IPS-NIHi7 (cell line): ENCODE data around the gene RBFOX2.
A peak's percentile ranks its signal among the peaks of the same experiment; 100 is the strongest.
"Not testable (repeated sequence)": the region's sequence is repeated elsewhere in the genome, so short reads cannot be mapped to it uniquely, and the experiment has no call there.

Experiments used
- DNase-seq: peaks from one replicate; pipeline ENCODE4 v3.0.0; 2012; ENCODE audit warnings: mixed read lengths; ENCODE audit errors: extremely low spot score

RBFOX2 gene

GRCh38 chr22:36044517-36044916, 15.9 kb upstream of the RBFOX2 start:
- not testable (repeated sequence) for DNase-seq

- DNase-seq: no peak
Measured at GRCh38 chr22:36042240-36042639, 13.6 kb upstream of the RBFOX2 start.

- no peak for DNase-seq
Measured at GRCh38 chr22:36039125-36039524, 10.5 kb upstream of the RBFOX2 start.

GRCh38 chr22:36037102-36037758, 8.6 kb upstream of the RBFOX2 start:
- DNase-seq: no peak

DNA sequence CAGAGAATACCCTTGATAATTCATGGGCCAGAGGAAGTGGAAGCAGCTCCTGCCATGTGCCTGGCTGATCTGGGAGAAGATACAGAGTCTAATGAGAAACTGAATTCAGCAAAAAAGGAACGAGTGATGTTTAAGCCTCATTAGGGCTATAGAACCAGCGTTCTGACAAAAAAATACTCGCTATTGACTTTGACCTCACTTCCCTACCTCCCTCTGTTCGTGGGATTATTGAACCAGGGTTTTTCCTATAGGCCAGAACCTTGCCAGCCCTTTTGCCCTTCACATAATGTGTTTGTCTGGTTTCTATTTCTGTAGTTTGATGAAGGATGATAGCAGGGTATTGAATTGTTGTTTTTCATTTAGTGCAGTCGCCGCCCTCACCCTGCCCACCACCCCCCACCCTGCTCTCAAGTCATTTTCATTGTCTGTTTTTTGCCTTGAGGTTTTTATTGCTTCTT, 7.6 kb upstream of the RBFOX2 start:
- no peak for DNase-seq

DNA sequence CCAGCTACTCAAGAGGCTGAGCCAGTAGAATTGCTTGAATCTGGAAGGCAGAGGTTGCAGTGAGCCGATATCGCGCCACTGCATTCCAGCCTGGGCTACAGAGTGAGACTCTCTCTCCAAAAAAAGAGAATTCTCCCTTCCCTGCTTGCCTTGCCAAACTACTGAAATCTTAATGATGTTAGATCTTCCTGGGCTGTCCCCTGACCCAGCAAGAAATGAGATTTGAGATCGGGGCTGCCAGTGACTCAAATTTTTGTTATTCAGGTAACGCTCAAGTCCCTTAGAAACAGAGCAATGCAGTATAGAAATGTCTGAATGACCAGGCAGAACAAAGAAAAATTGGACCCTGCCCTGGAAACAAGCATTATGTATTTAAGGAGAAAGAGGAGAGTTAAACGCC, 4.0 kb upstream of the RBFOX2 start:
- no peak for DNase-seq

DNA sequence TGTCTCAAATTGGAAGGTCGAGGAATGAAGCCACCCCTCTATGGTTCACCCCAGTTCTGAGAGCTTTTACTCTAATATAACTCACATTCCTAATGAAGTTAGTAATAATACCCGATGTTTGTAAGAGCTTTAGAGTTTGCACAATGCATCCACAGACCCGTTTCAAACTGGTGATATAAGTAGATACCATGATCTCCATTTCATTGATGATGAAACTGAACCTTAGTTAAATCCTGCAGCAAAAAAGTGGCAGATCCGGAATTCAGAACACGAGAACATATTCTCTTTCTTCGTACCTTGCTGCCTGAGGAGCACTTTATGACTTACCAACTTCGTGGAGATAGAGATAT, 757 bp upstream of the RBFOX2 start:
- no peak for DNase-seq

DNA sequence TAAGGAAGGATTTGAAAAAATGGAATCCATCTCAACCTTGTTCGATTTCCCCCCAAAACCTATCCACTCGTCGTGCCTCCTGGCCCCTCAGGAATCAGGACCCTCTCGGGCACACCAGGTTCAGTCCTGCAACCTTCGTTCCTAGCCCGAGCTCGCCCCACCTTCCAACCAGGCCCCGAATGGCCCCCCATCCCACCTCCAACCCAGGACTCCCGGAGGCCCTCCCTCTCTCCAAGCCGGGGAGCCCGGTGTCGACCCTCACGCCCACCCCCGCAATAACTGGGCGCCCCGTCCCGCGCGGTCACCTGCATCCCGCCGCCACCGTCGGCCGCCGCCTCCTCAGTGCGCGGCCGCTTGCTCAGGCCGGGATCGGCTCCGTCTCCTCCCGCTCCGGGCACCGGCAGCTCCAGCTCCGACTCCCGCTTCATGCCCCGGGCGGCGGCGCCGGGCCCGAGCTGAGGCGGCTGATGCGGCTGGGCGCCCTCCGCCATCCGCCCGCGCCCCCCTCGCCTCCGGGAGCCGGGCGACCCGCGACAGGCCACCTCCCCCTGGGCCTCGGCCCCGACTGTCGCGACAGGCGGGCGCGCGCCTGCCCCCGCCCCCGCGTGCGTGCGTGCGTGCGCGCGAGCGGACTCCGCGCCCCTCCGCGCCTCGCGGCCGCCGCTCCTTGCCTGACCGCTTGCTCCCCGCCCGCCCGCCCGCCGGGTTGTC, 534 bp downstream of the RBFOX2 start:
- peak; percentile 84 for DNase-seq

- no peak for DNase-seq
Measured at GRCh38 chr22:36027579-36027934, 1.1 kb downstream of the RBFOX2 start.

- DNase-seq: no peak
Measured at GRCh38 chr22:36026741-36027140, 1.9 kb downstream of the RBFOX2 start.

DNA sequence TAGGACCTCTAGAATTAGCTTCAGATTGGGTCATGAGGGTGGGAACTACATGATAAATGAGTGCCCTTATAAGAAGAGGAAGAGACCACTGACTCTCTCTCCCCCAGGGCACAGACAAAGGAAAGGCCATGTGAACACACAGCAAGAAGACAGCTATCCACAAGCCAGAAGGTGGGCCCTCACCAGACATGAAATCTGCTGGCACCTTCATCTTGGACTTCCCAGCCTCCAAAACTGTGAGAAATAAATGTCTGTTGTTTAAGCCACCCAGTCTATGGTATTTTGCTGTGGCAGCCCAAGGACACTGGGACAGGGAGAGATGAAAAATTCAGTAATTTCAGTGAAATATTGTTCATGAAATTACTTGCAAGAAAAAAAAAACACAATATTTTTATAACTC, 5.9 kb downstream of the RBFOX2 start:
- DNase-seq: no peak

DNA sequence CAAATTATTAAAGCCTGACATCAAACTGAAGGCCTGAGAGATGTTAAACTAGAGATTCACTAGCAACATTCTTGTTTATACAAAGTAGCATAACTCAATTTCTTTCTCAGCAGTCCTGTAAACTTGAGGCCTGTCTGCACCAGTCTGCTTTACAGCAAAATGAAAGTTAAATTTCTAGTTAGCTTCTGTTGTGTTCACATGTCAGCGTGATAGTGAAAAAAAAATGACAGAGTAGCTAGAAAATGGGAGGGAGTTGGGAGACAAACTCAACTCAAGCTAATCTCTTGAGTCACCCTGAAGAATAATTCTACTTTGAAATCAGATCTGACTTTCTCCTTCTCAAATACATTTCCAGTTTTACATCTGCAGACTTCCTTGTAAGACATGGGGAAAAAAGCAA, 6.5 kb downstream of the RBFOX2 start:
- no peak for DNase-seq

DNA sequence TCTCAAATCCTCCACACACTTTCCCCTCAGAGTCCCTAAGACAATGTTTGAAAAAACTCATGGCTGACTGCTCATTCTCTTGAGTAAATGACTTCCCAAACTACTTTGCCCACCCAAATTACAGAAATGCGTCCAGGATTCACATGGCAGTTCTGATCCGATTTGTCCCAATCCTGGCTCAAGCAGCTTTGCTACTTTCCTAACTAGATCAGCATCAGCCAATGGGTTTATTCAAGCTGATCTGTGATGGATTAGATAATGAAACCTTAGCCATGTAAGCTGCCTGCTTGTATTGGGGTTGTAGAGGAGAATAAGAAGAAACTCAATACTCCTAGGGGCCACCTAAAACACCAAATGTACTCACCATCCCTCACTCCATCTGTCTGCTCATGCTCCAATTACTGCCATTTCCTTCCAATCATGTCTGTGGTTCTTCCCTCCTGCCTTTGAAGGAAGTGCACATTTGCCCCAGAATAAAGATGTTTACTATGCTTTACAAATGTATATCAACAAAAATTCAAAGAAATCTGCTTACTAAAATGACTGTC, 6.9 kb downstream of the RBFOX2 start:
- no peak for DNase-seq

- DNase-seq: not testable (repeated sequence)
Measured at GRCh38 chr22:36020865-36021264, 7.8 kb downstream of the RBFOX2 start.

GRCh38 chr22:36017651-36018091, 11.0 kb downstream of the RBFOX2 start:
- DNase-seq: no peak

GRCh38 chr22:36016684-36017083, 11.9 kb downstream of the RBFOX2 start:
- DNase-seq: no peak

GRCh38 chr22:36015811-36016529, 12.7 kb downstream of the RBFOX2 start:
- no peak for DNase-seq

GRCh38 chr22:36015155-36015810, 13.3 kb downstream of the RBFOX2 start:
- no peak for DNase-seq

- no peak for DNase-seq
Measured at GRCh38 chr22:36014546-36015074, 14.0 kb downstream of the RBFOX2 start.

- DNase-seq: no peak
Measured at GRCh38 chr22:36012332-36012731, 16.3 kb downstream of the RBFOX2 start.

DNA sequence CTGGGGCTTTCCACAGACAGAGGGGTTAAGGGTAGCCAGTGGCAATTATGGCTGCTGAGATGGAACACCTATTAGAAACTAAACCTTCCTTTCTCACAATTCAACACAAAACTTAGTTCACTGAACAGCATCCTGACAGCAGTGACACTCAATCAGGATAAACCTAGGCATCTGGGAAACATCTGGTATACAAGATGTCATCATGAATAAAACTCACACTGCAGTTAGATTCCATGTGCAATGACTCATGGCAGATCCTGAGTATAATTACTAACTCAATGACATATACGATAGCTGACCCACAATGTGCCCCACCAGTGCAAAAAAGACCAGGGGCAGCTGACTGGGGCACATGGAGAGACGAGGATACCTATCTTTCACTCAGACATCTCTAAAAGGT, 17.7 kb downstream of the RBFOX2 start:
- DNase-seq: no peak

- DNase-seq: peak; percentile 62
Measured at GRCh38 chr22:36010090-36010489, 18.5 kb downstream of the RBFOX2 start.
